ENCODE results near the gene LRRC8E. TPM values are rescaled to one million over a fixed set of nuclear protein-coding genes. Genes with fewer than 3 reads are reported as not detected.

Gene LRRC8E
- total and polyA plus RNA-seq, 7 donors = 0.03 to 0.26 (median 0.09) TPM; not detected in 1

DNA sequence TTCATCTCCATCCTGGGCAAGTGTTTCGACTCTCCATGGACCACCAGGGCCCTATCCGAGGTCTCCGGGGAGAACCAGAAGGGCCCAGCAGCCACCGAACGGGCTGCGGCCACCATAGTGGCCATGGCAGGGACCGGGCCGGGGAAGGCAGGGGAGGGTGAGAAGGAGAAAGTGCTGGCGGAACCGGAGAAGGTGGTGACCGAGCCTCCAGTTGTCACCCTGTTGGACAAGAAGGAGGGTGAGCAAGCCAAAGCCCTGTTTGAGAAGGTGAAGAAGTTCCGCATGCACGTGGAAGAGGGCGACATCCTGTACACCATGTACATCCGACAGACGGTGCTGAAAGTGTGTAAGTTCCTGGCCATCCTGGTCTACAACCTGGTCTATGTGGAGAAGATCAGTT lies 10.7 kb downstream of the LRRC8E start:
- Histone ChIP-seq H3K4me3 (no peak overlapping the region), H3K4me1 (peaks cover 14% of the 10 kb centered on the region), H3K9me3 (no peaks in the 10 kb centered on the region), H3K36me3 (ENCODE audit: insufficient read depth in 1 of 2, low read depth in 1 of 2) (no peaks in the 10 kb centered on the region), H3K27ac (no peak overlapping the region), H3K27me3 (ENCODE audit: insufficient read depth in 3 of 3, low read length in 2 of 3) (peaks cover 0 to 1% (median 0%) of the 10 kb centered on the region in 3 donors)
- intact Hi-C loops (cut with DNase I) = no loop called here
- 91 to 92% (median 91%) methylated on average over 16 of the region's 16 CpGs for WGBS, 3 donors
- no peak for TF ChIP-seq CTCF (IDR thresholded peaks at IDR 0.05)
- ATAC-seq = no peak
- no peak for DNase-seq

DNA sequence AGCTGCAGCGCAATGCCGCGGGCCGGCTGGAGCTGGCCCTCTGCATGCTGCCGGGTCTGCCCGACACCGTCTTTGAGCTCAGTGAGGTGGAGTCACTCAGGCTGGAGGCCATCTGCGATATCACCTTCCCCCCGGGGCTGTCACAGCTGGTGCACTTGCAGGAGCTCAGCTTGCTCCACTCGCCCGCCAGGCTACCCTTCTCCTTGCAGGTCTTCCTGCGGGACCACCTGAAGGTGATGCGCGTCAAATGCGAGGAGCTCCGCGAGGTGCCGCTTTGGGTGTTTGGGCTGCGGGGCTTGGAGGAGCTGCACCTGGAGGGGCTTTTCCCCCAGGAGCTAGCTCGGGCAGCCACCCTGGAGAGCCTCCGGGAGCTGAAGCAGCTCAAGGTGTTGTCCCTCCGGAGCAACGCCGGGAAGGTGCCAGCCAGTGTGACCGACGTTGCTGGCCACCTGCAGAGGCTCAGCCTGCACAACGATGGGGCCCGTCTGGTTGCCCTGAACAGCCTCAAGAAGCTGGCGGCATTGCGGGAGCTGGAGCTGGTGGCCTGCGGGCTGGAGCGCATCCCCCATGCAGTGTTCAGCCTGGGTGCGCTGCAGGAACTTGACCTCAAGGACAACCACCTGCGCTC lies 11.6 kb downstream of the LRRC8E start:
- peaks cover 18% of the 10 kb centered on the region for H3K4me1 ChIP-seq
- no peak overlapping the region for H3K4me3 ChIP-seq
- intact Hi-C loops (cut with DNase I) = loop anchor here in 1 of 2 donors (5.0 kb wide), 1 partner anchor 932 kb away; the partner anchor contains the start of genes MBD3L1 and ZNF558
- no peaks in the 10 kb centered on the region for H3K36me3 ChIP-seq (ENCODE audit: insufficient read depth in 1 of 2, low read depth in 1 of 2)
- no peaks in the 10 kb centered on the region for H3K9me3 ChIP-seq
- no peak for TF ChIP-seq CTCF (IDR thresholded peaks at IDR 0.05)
- 87 to 94% (median 87%) methylated on average over 33 to 34 of the region's 34 CpGs for WGBS, 3 donors
- ATAC-seq (no peak), DNase-seq (no peak)
- H3K27me3 ChIP-seq (ENCODE audit: insufficient read depth in 3 of 3, low read length in 2 of 3) = no peaks in the 10 kb centered on the region
- no peak overlapping the region for H3K27ac ChIP-seq

- Histone ChIP-seq H3K36me3 (ENCODE audit: insufficient read depth in 1 of 2, low read depth in 1 of 2) (no peaks in the 10 kb centered on the region), H3K4me1 (peaks cover 23% of the 10 kb centered on the region), H3K27me3 (ENCODE audit: insufficient read depth in 3 of 3, low read length in 2 of 3) (no peaks in the 10 kb centered on the region), H3K9me3 (no peaks in the 10 kb centered on the region), H3K27ac (no peak overlapping the region), H3K4me3 (no peak overlapping the region)
- no peak for TF ChIP-seq CTCF (IDR thresholded peaks at IDR 0.05)
- intact Hi-C loops (cut with DNase I) = loop anchor here in 1 of 2 donors (5.0 kb wide), 1 partner anchor 932 kb away; the partner anchor contains the start of genes MBD3L1 and ZNF558
- DNase-seq (no peak), ATAC-seq (no peak)
- WGBS, 3 donors = 38 to 51% (median 42%) methylated on average over 19 to 21 of the region's 21 CpGs
Measured at GRCh38 chr19:7900401-7900870, 12.1 kb downstream of the LRRC8E start.

DNA sequence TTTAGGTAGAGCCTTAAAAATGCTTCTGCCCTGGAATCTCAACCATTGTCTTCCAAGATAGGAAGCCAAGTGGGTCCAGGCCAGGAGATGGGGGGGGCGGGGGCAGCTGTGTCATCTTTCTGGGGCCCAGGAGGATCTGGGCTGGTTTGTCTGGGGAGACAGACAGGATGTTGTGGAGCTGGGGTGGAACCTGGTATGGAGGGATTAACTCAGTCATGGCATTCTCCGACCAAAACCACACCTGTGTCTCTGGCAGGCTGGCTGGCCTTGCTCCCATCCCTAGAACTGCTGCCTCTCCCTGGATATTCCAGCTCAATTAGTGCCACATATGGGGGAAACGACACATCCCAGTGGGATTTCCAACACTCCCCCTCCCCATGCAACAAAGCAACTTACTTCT lies 12.6 kb downstream of the LRRC8E start:
- ATAC-seq (no peak), DNase-seq (no peak)
- WGBS, 3 donors = 17 to 53% (median 38%) methylated on average over 3 of the region's 3 CpGs
- H3K27ac ChIP-seq = no peak overlapping the region
- H3K36me3 ChIP-seq (ENCODE audit: insufficient read depth in 1 of 2, low read depth in 1 of 2) = peaks cover 0 to 4% of the 10 kb centered on the region in 2 donors
- no peak overlapping the region for H3K4me3 ChIP-seq
- no peaks in the 10 kb centered on the region for H3K27me3 ChIP-seq (ENCODE audit: insufficient read depth in 3 of 3, low read length in 2 of 3)
- intact Hi-C loops (cut with DNase I) = loop anchor here in 1 of 2 donors (5.0 kb wide), 1 partner anchor 931 kb away; the partner anchor contains the start of genes MBD3L1 and ZNF558
- no peak for TF ChIP-seq CTCF (IDR thresholded peaks at IDR 0.05)
- H3K9me3 ChIP-seq = no peaks in the 10 kb centered on the region
- peaks cover 23% of the 10 kb centered on the region for H3K4me1 ChIP-seq
